HG03103 (cell line): ENCODE measurements around the gene RBMX.
"Not testable (repeated sequence)": the region's sequence is repeated elsewhere in the genome, so short reads cannot be mapped to it uniquely, and the experiment has no call there.

Experiments
- ATAC-seq: cut with Tn5 transposase; IDR thresholded peaks from one replicate; pipeline ENCODE4 v1.9.1; 2021; ENCODE audit warnings: low read depth; ENCODE audit not compliant: unreplicated experiment

The RBMX gene

DNA sequence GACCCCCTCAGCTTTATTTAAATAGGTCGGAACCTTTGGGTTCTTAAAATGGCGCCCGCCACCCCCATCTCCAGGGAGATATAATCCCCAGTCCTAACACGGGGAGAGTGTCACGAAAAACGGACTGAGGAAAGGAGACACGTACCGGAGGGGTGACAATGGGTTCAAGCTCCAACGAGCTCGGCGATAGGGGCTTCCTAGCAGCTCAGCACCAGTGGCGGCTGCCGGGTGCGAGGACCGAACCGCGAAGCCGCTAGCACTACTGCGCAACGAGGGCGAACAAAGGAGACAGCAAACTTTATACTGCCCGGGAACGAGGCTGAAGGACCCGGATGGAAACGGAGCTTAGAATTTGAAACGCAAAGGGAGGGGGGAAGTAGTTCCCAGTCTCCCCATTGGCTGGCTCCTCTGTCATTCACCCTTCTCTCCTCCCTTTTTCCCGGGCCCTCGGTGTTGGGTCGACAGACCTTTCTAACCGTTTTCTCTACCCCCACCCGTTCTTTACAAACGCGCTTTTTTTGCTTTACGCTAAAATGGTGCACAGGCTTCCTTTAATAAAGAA lies at the start of gene RBMX:
TSS of gene RBMX (minus strand) at position 274 of the 562 bp plus-strand sequence. CDS start 1,298 bp downstream, outside the sequence.
- ATAC-seq = peak; percentile 95

DNA sequence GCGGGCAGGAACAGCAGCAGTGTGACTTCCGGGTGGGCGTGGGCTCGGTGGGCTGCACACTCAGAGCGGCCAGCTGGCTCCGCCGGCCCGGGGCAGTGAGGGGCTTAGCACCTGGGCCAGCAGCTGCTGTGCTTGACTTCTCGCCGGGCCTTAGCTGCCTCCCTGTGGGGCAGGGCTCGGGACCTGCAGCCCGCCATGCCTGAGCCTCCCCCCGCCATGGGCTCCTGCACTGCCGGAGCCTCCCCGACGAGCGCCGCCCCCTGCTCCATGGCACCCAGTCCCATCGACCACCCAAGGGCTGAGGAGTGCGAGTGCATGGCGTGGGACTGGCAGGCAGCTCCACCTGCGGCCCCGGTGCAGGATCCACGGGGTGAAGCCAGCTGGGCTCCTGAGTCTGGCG lies 40.9 kb upstream of the RBMX start:
- ATAC-seq = not testable (repeated sequence)

DNA sequence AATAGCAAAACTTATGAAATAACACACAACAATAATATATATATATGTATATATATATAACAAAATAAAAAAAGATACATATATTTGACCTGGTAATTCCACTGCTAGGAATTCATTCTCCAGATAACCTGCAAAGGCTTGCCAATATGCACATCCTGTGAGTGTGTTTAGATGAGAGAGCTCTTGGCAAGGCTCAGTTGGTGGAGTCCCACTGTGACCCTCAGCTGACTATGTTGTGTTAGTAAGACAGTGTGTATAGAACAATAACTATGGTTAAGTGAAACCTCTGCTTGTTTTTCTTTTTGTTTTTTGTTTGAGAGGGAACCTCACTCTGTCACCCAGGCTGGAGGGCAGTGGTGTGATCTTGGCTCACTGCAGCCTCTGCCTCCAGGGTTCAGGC lies 39.5 kb upstream of the RBMX start:
- no peak for ATAC-seq

DNA sequence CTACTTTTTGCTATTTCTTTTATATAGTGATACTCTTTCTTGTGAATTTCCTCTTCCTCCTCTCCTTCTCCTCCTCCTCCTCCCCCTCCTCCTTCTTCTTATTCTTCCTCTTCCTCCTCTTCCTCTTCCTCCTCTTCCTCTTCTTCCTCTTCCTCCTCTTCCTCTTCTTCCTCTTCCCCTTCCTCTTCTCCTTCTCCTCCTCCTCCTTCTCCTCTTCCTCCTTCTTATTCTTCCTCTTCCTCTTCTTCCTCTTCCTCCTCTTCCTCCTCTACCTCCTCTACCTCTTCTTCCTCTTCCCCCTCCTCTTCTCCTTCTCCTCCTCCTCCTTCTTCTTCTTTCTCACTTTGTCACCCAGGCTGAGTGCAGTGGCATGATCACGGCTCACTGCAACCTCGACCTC lies 36.3 kb upstream of the RBMX start:
- no peak for ATAC-seq

DNA sequence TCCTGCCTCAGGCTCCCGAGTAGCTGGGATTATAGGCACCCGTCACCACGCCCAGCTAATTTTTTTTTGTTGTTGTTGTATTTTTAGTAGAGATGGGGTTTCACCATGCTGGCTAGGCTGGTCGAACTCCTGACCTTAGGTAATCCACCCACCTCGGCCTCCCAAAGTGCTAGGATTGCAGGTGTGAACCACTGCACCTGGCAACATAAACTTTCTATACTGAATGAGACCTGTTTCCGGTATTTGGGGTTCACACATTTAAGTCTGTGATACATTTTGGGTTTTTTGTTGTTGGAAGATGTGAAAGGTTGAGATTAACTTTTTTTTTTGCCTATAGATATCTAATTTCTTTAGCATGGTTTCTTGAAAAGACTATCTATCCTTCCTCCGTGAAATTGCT lies 31.1 kb upstream of the RBMX start:
- not testable (repeated sequence) for ATAC-seq

DNA sequence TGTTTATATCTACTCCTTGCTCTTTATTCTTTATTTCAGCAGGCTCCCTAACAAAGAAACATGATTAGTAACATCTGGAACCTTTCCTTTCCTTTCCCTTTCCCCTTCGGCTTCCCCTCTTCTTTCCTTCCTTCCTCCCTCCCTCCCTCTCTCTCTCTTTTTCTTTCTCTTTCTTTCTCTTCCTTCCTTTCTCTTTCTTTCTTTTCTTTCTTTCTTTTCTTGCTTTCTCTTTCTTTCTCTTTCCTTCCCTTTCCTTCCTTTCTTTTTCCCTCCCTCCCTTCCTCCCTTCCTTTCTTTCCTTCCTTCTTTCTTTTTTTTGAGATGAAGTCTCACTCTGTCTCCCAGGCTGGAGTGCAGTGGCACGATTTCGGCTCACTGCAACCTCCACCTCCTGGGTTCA lies 30.7 kb upstream of the RBMX start:
- ATAC-seq = no peak

DNA sequence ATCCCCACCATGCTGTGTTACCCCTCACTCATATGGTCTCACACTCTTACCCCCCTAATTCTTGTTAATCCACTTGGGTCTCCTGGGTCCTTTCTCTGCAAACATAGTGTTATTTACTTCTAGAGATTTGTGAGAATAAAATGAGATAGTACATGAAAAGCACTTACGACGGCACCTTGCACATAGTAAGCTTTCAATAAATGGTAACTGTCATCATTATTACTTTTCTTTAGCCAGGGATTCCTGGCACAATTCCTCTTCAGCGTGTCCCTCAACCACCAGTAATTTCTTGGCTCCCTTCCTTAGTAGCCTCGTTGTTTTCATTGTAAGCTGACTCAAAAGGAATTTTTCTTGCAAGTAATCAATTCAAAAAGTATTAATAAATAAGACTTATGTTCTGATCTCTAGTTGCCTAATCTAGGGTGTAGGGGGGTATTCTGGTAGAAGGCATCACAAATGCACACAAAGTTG lies 30.1 kb upstream of the RBMX start:
- ATAC-seq = no peak

DNA sequence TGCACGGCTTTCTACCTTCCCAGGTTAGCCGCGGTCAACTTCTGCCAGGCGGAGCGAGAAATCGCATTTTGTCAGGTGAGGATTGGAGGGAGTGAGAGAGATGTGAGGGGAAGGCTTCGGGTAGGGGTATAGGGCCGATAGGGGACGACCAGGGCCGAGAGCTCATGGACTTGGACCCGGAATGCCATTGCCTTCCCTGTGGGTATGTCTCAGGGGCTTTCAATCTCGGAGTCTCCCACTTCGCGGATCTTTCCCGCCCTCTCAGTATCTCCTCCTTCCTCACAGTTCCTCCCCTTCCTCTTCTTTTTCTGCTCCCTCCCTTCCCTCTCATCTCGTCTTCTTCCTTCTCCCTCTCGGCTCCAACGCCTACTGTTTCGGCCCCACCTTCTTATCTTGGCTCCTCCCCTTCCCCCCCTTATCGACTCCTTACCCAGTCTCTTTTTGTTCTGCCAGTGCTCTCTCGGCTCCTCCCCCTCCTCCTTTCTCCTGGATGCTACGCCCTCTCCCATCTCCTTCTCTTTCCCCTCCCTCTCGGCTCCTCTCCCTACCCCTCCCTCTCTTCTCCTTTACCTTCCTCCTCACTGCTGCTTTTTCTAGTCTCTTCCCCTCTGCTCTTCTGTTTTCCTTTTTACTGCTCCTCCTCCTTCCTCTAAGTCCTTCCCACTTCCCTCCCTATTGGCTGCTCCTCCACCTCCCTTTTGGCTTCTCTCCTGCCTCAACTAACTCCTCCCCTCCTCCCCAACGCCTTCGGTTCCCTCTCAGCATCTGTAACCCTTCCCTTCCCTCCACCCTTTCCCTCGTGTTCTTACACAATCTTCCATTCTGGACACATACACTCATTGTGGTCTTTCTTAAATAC lies 29.4 kb upstream of the RBMX start:
- ATAC-seq = peak; percentile 44

DNA sequence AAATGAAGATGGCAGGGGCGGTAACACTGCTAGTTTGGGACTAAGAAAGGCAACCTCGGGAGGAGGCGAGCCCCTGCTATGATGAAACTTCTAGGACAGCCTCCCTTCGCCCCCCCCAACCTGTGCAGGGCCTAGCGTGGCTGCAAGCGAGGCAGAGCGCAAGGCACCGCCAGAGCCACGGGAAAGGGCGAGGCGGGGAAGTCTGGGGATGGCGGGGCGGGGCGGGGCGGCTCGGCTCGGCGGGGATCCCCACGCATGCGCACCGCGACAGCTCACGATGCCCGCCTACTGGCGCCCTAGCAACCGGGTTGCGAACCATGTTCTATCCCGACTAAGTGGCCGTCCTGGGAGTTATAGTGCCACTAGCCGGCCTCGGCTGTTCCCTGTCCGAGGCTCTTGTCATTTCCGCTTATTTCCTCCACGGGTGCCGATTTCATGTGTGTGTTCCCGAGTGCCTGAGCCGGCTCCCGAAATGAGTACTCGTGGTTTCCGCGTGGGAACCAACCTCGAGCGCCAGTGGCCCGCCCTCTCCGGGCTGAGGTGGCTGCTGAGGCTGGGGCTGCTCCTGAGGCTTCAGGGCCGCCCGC lies 28.7 kb upstream of the RBMX start:
- peak; percentile 68 for ATAC-seq

DNA sequence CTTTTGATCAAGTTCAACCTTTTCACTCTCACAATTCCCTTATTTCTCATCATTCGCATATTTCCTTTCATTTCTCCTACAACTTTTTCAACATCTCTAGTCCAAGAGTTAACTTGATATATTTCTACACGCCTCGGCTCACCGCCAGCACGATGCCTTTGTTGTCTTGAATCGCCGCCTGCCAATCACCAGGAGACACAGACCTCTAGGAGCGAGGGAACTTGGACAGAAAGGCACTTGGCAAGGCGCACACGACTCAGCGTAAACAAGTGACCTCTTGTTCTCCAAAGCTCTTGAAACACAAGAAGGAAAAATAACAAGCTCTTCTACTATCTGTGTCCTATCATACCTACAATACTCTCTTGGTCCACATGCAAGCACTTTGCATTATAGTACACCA lies 27.1 kb upstream of the RBMX start:
- ATAC-seq = no peak

DNA sequence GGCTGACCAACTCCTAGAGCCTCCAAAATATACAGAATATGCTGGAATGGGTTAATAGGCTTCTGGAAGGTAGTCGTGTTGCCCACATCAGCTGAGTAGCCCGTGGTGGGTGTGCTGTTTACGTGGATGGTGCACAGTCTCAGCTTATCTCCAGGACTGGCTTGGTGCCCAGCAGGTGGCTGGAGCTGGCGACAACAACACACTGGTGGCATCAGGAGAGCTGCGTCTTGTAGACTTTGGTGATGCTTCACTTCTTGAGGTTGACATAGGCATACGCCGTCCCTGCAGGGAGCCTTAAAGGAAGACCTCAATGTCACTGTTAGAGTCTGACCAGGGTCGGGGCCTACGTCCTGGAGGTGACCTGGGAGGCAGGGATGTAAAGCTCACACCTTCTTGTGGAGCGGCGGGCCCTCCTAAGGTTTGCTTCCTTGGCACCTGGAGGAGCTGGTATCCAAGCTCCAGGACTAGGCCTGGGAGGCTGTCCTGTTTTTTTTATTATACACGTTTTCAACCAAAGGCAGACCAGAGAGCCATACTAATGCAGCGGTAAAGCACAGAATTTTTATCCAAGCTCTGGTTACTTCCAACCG lies 26.5 kb upstream of the RBMX start:
- ATAC-seq = no peak

DNA sequence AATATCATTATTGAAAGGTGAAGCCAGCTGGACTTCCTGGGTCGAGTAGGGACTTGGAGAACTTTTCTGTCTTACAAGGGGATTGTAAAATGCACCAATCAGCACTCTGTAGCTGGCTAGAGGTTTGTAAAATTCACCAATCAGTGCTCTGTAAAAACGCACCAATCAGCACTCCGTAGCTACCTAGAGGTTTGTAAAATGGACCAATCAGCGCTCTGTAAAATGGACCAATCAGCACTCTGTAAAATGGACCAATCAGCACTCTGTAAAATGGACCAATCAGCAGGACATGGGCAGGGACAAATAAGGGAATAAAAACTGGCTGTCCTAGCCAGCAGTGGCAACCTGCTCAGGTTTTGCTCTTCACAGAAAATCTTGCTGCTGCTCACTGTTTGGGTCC lies 23.5 kb upstream of the RBMX start:
- ATAC-seq = not testable (repeated sequence)

DNA sequence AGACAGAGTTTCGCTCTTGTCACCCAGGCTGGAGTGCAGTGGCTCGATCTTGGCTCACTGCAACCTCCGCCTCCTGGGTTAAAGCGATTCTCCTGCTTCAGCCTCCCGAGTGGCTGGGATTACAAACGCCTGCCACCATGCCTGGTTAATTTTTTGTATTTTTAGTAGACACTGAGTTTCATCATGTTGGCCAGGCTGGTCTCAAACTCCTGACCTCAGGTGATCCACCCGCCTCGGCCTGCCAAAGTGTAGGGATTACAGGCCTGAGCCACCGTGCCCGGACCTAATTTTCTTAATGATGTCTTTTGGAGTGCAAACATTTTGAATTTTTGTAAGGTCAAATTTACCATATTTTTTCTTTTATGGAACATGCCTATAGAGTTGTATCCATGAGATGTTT lies 19.5 kb upstream of the RBMX start:
- ATAC-seq = not testable (repeated sequence)

DNA sequence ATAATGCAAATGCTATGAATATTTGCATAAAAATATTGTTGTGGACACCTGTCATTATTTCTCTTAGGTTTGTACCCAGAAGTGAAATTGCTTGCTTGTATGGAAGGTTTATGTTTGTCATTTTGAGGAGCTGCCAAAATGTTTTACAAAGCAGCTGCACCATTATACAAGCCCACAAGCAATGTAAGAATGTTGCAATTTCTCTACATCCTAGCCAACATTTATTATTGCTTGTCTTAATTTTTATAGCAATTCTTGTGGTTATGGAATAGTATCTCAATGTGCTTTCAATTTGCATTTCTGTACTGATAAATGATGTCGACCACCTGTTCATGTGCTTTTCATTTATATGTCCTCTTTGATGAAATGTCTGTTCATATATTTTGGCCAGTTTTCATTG lies 18.7 kb upstream of the RBMX start:
- ATAC-seq = no peak

DNA sequence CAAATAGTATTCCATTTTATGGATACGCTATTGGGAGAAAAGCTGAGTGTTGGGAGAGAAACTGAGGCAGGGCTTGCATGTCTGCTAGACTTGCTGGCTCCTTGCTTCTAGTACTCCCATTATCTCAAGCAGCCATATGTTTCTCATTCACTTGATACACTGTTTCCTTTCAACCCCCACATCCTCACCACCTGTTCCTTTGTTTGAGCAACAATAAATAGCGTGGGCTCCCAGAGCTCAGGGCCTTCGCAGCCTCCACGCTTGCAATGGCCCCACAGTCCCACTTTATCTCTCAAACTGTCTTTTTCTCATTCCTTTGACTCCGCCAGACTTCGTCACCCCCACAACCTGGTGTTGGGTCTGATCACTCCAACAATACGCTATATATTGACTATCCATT lies 18.2 kb upstream of the RBMX start:
- ATAC-seq = not testable (repeated sequence)

DNA sequence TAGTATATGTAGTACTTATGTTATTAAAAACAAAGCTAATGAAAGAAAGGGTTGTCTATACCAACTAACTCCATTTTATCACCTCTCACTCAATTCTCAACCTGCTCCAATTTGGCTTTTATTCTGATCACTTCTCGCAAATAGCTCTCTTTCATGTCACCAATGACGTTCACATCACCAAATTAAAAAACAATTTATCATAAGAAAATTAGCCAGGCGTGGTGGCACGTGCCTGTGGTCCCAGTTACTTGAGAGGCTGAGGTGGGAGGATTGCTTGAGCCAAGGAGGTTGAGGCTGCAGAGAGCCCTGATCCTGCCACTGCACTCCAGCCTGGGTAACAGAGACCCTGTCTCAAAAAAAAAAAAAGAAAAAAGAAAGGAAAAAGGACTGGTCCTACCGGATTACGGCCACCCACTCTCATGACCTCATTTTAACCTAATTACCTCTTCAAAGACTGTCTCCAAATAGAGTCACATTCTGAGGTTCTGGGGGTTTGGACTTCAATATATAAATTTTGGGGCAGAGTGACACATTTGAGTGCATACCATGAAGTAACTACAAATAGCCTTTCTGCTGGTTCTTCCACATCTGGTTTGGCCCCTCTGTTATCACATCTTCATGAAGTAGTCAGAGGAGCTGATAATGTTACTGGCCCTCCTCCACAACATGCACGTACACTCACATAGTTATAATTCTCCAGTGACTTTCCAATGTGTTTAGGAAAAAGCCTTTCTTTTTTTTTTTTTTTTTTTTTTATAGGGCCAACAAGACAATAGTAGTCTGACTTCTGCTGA lies 15.8 kb upstream of the RBMX start:
- no peak for ATAC-seq

DNA sequence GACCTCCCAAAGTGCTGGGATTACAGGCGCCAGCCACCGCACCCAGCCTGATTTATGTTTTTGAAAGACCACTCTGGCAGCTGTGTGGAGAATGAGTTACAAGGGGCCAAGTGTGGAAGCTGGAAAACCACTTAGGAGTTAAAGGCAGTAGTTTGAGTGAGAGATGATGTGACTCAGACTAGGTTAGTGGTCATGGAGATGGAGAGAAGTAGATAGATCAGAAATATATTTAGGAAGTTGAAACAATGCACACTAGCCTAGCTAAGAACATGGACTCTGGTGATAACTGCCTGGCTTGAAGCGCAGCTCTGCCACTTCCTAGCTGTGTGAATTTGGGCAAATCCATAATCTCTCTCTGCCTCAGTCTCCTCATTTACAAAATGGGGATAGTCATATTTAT lies 11.9 kb upstream of the RBMX start:
- no peak for ATAC-seq

DNA sequence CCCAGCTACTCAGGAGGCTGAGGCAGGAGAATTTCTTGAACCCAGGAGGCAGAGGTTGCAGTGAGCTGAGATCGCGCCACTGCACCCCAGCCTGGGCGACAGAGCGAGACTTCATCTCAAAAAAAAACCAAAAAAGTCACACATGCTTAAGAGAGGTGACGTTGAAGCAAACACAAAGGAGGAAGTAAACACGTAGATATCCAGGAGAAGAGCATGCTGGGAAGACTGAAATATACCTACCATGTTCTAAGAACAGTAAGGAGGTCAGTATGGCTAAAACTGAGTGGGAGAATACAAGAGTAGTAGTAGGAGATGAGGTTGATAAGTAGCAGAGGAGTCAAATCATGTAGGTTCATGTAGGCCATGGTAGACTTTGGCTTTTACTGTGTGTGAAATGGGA lies 10.1 kb upstream of the RBMX start:
- not testable (repeated sequence) for ATAC-seq

DNA sequence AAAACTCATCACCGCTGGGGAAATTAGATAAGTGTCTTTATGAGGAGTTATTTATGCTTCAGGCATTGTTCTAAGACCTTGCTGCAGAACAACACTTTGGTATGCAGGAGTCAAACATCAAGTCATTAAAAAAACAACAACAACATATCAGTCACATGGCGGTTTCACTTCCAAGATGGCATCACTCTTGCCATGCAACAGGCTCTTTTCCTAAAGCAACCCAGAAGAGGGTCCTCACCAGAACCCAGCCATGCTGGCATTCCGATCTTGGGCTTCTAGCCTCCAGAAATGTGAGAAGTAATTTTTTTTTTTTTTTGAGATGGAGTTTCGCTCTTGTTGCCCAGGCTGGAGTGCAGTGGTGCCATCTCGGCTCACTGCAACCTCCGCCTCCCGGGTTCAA lies 8.7 kb upstream of the RBMX start:
- no peak for ATAC-seq

DNA sequence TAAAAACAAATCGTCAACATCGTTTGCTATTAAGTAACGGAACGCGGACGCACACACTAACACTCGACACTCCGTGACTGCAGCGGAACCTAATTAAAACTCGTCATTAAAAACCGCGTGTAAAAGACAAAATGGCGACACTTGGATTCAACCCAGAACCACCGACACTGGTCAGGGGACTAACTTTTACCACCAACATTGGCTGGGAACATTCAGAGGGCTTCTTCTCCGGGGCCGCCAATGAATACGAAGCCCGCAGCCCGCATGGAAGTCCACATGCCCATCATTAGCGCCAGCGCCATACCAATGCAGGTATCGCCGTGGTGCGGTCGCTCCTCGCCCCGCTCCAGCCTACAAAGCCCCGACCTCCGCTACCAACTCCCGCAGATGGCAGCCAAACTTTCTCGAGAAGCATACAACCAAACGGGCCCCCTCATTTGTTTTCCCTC lies 498 bp downstream of the RBMX start:
- ATAC-seq = no peak
